ENCODE results near the gene PHACTR2. TPM values are rescaled to one million over a fixed set of nuclear protein-coding genes. Genes with fewer than 3 reads are reported as not detected.
"Not testable (repeated sequence)": the region's sequence is repeated elsewhere in the genome, so short reads cannot be mapped to it uniquely, and the experiment has no call there.

PHACTR2 gene
- total RNA-seq, 1 donor from 2014 or later = 75.9 TPM

DNA sequence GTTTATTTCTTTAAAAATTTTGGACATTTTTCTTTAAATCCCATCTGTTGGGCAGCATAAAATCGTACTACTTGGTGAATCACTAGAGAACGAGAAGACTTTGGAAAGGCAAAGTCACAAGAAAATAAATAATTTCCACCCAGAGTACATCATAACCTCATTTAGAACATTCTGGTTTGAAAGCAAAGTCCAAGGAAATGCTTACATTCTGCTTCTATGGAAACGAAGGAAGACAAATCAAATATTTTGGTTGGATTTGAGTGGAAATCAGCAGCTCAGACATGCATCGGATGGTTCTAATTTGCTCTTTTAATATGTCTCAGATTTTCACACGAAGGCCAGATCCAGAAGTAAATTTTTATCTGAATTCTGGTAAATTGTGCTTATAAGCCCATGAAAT, 104.7 kb downstream of the PHACTR2 start:
- intact Hi-C loops (cut with DNase I) = no loop called here
- ATAC-seq = no peak

DNA sequence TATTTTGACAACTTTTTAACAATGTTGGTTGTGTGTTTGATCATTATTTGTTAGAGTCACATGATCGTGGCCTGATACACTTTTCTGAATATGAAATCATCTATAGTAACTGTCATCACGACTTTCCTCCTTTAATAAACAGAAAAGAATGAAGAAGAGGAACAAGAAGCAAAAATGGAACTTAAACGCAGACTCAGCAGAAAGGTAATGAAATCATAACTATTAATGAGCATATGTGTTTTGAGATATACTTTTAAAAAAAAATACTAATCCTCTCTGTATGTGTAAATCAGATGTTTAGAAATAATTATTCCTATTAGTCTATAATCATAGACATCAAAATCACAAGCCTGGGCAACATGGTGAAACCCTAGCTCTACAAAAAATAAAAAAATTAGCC, 105.3 kb downstream of the PHACTR2 start:
- no peak for DNase-seq (ENCODE audit: missing footprints)
- ATAC-seq = no peak
- intact Hi-C loops (cut with DNase I) = no loop called here

More for the DNA sequence above, 104.7 kb downstream of the PHACTR2 start:
- no peak for DNase-seq (ENCODE audit: missing footprints)

DNA sequence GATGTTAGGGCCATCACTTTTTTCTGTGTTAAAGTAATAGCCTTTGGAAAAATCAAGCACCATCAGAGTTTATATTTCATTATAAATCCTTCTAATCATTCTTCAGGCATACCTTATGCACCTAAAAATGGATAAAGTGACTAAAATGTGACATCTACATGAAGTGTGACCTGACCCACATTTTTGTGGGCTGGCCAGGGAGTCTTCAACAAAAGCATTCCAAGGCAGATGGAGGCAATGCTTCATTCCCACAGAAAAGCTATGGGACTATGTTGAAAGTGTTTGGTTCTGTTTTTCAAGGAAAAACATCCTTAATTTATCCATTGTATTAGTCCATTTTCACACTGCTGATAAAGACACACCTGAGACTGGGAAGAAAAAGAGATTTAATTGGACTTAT, 106.6 kb downstream of the PHACTR2 start:
- intact Hi-C loops (cut with DNase I) = no loop called here
- ATAC-seq = no peak

DNA sequence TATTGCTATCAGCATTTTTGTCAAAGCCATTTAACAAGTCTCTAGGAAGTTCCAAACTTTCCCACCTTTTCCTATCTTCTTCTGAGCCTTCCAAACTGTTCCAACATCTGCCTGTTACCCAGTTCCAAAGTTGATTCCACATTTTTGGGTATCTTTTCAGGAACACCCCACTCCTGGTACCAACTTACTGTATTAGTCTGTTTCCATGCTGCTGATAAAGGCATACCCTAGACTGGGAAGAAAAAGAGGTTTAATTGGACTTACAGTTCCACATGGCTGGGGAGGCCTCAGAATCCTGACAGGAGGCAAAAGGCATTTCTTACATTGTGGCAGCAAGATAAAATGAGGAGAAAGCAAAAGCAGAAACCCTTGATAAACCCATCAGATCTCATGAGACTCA, 108.6 kb downstream of the PHACTR2 start:
- ATAC-seq; DNase-seq (ENCODE audit: missing footprints); intact Hi-C loops (cut with DNase I): not testable (repeated sequence)

More for the DNA sequence above, 106.6 kb downstream of the PHACTR2 start:
- DNase-seq (ENCODE audit: missing footprints) = no peak

DNA sequence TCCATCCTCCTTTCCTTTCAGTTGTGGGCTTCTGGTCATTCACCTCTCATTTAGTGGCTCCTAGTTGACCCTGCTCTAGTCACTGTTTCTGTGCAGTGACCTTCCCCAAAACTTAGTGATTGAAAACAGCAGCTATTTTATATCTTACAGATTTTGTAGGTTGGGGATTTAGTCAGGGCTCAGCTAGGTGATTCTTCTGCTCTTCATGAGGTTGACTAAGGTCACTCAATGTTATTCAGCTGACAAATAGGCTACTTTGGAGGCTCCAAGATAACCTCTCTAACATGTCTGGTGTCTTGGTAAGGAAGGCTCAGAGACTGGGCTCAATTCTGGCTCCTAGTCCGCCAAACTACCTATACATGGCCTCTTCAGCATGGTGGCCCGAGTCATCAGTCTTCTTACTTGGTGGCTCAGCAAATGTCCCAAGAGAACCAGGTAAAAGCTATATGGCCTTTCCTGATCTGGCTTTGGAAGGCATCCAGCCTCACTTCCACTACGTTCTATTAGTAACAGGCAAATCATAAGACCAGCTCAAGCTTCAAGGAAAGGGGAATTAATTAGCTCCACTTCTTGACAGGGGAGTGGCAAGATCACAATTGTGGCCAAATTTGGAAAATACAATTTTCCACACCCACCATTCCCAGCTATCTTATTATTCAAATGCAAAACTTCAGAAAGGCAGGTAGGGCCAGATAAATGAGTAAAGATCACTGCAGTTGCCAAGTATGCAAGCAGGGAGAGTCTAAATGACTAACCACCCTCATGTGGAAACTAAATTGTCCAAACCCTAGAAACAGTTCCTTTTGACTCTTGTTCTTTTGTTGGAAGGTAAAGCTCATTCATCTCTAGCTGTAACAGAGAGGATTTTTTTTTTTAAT, 114.9 kb downstream of the PHACTR2 start:
- intact Hi-C loops (cut with DNase I) = no loop called here
- ATAC-seq = no peak
- DNase-seq (ENCODE audit: missing footprints) = no peak

DNA sequence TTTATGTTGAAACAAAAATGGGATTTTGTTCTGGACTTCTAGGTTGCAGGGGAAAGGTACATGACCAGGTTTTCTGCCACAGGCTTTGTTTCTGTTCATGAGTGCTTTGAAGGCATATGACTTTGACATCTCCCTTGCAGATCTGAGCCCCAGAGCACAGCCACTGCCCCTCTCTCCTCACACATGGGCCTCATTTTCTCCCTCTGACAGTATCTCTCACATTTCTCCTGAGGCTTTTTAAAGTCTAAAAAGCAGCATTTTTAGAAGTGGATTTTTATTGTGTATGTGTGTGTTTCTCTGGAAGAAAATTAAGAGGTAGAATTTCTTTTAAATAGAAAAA, 115.5 kb downstream of the PHACTR2 start:
- no peak for ATAC-seq
- intact Hi-C loops (cut with DNase I) = no loop called here
- no peak for DNase-seq (ENCODE audit: missing footprints)

DNA sequence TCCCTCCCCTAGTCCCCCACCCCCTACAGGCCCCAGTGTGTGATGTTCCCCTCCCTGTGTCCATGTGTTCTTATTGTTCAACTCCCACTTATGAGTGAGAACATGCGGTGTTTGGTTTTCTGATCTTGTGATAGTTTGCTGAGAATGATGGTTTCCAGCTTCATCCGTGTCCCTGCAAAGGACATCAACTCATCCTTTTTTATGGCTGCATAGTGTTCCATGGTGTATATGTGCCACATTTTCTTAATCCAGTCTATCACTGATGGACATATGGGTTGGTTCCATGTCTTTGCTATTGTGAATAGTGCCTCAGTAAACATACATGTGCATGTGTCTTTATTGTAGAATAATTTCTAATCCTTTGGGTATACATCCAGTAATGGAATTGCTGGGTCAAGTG, 118.8 kb downstream of the PHACTR2 start:
- DNase-seq (ENCODE audit: missing footprints); ATAC-seq; intact Hi-C loops (cut with DNase I): not testable (repeated sequence)

DNA sequence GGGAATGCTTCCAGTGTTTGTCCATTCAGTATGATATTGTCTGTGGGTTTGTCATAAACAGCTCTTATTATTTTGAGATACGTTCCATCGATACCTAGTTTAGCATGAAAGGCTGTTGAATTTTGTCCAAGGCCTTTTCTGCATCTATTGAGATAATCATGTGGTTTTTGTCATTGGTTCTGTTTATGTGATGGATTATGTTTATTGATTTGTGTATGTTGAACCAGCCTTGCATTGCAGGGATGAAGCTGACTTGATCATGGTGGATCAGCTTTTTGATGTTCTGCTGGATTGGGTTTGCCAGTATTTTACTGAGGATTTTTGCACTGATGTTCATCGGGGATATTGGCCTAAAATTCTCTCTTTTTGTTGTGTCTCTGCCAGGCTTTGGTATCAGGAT, 120.7 kb downstream of the PHACTR2 start:
- DNase-seq (ENCODE audit: missing footprints); ATAC-seq; intact Hi-C loops (cut with DNase I): not testable (repeated sequence)

DNA sequence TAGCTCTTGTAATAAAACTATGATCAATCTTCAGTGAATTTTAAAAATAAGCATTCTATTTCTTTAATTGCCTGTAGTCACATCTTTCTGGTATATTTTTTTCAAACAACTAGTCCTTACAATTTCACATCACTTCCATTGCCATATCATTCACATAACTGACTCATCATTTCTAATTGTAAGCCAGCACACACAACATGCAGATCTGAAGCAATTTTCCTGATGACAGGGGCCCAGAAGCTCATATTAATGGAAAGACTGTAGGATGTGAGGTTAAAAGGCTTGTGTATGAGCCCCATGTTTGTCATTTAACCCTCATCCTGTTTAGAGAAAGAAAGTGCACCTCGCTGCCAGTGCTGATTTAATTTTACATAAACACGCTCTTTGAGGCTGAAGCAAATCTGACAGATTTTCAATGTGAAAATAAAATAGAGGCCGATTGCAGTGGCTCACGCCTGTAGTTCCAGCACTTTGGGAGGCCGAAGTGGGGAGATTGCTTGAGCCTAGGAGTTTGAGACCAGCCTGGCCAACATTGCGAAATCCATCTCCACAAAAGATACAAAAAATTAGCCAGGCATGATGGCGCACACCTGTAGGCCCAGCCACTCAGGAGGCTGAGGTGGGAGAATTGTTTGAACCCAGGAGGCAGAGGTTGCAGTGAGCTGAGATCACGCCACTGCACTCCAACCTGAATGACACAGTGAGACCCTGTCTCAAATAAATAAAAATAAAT, 125.2 kb downstream of the PHACTR2 start:
- no peak for ATAC-seq
- intact Hi-C loops (cut with DNase I) = no loop called here
- DNase-seq (ENCODE audit: missing footprints) = no peak

DNA sequence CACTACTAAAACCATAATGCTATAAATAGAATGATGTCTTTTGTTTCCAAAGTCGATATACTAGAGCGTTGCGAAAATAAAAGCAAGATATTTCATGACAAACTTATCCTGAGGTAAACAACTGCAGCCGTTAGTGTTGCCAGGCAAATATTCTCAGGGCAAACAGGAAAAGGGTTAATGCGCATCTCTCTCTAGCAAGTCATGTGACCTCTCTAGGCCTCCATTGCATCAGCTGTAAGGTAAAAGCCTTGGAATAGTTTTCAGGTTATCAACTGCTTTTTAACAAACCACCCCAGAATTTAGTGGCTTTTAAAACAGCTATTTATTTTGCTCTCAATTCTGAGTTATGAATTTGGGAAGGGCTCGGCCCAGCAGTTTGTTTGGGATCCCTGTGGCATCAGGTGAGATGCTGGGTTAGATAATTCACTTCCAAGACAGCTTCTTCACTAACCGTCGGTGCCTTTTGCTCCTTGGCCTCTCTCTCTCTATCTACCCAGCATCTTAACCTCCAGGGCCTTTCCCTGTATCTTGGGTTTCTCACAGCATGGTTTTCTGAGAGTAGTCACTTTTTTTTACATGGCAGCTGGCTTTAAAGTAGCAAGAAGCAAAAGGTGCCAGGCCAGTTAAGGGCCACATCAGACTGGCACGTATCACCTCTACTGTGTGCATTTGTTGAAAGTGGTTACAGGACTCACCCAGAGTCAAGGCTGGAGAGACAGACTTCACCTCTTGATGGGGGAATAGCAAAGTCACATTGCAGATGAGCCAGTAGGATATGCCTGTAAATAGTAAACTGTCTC, 126.2 kb downstream of the PHACTR2 start:
- intact Hi-C loops (cut with DNase I) = no loop called here
- ATAC-seq = no peak
- no peak for DNase-seq (ENCODE audit: missing footprints)

DNA sequence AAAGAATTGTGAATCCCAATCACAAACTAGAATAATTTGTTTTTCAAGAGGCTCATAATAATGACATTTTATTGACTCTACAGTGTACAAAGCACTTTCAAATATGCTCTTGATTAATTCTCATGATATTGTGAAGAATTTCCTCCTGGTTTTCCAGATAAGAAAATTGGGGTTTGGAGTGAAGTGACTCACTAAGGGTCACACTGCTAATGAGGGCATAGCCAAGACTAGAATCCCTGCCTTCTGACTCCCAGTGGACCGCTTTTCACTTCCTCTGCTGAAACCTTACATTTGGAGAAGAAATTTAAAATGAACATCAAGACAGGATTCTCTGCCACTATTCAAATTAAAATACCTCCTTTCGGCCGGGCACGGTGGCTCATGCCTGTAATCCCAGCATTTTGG, 127.1 kb downstream of the PHACTR2 start:
- DNase-seq (ENCODE audit: missing footprints) (no peak), ATAC-seq (no peak)
- intact Hi-C loops (cut with DNase I) = no loop called here

DNA sequence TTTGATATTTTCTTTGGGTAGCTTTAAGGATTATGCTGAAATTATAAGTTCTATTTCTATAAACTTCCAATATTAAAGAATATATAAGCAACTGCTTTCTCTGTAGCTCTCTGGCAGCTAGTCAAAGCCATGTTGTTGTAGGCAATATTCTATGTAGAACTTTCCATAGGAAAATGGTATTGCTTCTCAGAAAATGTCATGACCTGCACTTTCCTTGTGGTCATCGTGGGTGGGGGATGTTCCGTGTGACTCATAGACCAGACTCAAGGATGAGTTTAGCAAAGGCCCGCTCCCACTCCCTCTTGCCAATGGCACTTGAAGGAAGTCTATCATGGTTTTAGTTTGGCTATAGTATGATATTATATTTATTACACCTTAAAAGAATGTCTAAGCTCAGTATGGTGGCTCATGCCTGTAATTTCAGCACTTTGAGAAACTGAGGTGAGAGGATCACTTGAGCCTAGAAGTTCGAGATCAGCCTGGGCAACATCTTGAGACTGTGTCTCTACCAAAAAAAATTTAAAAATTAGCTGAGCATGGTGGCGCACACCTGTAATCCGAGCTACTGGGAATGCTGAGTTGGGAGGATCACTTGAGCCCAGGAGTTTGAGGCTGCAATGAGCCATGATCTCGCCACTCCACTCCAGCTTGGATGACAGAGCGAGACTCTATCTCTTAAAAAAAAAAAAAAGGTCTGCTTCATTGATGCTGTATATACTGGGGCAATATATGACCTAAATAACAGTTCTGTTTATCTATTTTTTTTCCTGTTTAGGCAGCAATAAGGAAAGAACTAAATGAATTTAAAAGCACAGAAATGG, 128.7 kb downstream of the PHACTR2 start:
- intact Hi-C loops (cut with DNase I) = no loop called here
- no peak for ATAC-seq
- no peak for DNase-seq (ENCODE audit: missing footprints)

DNA sequence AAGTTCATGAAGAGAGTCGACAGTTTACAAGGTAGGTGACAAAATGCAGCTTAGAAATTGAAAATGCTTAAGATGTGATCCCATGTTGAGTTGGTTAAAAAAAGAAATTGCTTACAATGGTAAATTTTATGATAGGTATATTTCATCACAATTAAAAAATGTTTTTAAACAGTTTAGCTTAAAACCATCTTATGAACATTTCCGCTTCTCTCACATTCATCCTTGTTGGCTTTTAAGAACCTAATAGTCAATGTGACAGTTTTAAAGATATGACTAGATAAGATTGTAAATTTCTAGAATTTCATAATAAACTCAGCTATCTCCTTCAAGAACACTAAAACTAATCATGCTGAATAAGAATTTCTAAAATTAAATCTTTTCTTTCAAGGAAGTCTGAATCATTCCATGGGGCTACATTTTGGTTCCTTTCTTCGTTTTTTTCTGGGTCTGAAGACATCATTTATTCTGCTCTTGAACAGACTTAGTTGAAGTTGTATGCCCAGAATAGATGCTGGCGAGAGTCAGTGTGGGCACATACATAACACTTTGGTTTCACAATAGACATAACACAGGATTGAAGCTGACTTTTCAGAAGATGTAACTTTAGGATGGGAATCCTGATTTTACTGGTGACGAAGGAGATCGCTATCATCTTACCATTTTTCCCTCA, 129.5 kb downstream of the PHACTR2 start:
- no peak for DNase-seq (ENCODE audit: missing footprints)
- intact Hi-C loops (cut with DNase I) = no loop called here
- ATAC-seq = no peak

DNA sequence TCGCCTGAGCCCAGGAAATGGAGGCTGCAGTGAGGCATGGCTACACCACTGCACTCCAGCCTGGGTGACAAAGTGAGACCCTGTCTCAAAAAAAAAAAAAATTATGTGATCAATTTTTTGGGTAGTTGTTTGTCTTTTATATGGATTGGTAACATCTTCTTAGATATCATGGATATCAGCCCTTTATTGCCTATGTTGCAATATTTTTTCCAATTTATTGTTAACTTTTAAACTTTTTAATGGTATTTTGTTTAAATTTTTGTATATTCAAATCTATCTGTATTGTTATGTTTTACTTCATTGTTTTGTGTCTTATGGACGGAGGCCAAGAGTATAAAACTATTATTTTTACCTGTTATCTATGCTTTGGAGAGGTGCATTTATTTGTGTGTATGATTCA, 133.0 kb downstream of the PHACTR2 start:
- no peak for ATAC-seq
- intact Hi-C loops (cut with DNase I) = no loop called here
- DNase-seq (ENCODE audit: missing footprints) = no peak

DNA sequence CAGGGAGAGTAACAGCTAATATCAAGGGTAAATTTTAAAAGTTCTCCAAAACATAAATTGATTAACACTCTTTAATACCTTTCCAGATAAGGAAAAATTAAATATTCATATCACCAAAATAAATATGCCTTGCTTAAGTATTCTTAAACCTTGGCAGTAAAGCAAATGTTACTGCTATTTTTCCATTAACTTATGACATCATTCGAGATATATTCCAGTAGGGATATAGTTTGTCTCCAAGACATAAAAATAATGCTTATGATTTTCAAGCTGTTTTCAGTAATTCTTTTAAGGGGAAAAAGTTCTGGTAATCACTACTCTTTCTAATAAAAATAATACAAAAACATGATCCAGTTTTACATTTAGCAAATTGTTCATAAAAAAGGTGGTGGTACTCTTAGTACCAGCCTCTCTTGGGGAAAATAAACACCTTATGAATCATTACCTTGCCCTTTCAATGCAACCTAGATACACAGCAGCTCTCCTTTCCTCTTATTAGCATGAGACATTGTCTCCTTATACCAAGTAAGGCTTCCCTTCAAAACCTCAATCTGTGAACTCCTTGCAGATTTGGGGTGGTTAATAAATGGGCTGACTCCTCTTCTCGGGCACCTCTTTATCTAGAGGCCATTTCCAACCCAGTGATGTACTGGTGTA, 133.9 kb downstream of the PHACTR2 start:
- intact Hi-C loops (cut with DNase I) = no loop called here
- ATAC-seq (no peak), DNase-seq (ENCODE audit: missing footprints) (no peak)

DNA sequence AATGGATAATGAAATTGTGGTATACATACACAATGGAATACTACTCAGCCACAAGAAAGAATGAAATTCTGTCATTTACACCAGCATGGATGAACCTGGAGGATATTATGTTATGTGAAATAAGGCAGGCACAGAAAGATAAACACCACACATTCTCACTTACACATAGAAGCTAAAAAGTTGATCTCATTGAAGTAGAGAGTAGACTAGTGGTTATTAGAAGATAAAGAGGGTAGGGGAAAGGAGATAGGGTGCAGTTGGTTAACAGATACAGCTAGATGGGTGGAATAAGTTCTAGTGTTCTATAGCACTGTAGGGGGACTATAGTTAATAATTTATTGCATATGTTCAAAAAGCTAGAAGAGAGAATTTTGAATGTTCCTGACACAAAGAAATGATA, 139.9 kb downstream of the PHACTR2 start:
- ATAC-seq (no peak), DNase-seq (ENCODE audit: missing footprints) (no peak)
- intact Hi-C loops (cut with DNase I) = no loop called here

DNA sequence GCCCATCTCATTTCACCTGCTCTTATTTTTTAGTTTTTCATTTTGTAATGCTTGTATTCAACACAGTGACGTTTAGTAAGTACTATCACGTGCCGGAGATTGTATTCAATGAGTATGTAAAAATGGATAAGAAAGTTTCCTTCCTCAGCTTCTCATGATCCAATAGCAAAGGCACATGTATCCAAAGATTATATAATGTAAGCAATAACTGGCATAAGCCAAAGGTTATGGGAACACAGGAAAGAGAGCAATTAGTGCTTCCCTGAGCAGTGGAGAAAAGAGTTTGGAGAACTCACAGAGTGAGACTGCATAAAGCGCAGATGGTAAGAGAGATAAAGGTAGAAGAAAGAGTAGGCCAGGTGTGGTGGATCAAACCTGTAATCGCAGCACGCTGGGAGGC, 143.6 kb downstream of the PHACTR2 start:
- ATAC-seq = no peak
- DNase-seq (ENCODE audit: missing footprints) = no peak
- intact Hi-C loops (cut with DNase I) = no loop called here

DNA sequence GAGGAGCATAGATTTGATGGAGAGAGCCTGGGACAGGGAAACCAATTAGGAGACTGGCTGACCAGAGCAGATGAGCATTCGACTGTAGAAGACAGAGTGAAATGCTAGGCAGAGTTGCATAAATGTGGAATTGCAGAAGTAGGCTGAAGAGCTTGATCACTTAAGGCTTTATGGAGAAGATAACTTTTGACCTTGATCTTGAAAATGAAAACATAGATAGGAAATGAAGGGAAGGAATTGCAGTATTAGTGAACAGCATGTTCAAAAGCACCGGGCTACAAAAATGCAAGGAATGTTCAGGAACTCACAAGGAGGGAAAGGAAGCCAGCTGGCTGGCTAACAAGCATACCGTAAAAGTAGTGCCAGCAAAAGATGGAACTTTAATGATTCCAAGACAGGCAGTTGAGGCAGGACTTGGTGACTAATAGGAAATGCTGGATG, 144.8 kb downstream of the PHACTR2 start:
- intact Hi-C loops (cut with DNase I) = no loop called here
- DNase-seq (ENCODE audit: missing footprints) = no peak
- ATAC-seq = no peak

Data from Right ventricle myocardium inferior (tissue), 1 donor.